Left kidney (tissue), 2 donors: ENCODE results near the gene CNIH3. TPM values are rescaled to one million over a fixed set of nuclear protein-coding genes. Genes with fewer than 3 reads are reported as not detected.

ENCODE experiments used
- DNase-seq: peaks from one replicate; pipeline ENCODE4 v3.0.0-alpha.2; 2013
- polyA plus RNA-seq: library from polyadenylated mRNA; unstranded; fragments of 120-200 nt; gene quantifications from one replicate; pipeline ENCODE4 v1.2.1, GENCODE V29; 2013; ENCODE audit not compliant: insufficient read length

The CNIH3 gene
- polyA plus RNA-seq, 1 donor = 10.5 TPM

GRCh38 chr1:224721000-224721399 is 104.9 kb downstream of the CNIH3 start:
- DNase-seq = no peak

GRCh38 chr1:224722838-224723237 is 106.7 kb downstream of the CNIH3 start:
- DNase-seq = no peak

- DNase-seq = no peak
These were observed 108.4 kb downstream of the CNIH3 start for GRCh38 chr1:224724566-224724965.

- DNase-seq = no peak
These were observed 110.5 kb downstream of the CNIH3 start for GRCh38 chr1:224726441-224727182.

DNA sequence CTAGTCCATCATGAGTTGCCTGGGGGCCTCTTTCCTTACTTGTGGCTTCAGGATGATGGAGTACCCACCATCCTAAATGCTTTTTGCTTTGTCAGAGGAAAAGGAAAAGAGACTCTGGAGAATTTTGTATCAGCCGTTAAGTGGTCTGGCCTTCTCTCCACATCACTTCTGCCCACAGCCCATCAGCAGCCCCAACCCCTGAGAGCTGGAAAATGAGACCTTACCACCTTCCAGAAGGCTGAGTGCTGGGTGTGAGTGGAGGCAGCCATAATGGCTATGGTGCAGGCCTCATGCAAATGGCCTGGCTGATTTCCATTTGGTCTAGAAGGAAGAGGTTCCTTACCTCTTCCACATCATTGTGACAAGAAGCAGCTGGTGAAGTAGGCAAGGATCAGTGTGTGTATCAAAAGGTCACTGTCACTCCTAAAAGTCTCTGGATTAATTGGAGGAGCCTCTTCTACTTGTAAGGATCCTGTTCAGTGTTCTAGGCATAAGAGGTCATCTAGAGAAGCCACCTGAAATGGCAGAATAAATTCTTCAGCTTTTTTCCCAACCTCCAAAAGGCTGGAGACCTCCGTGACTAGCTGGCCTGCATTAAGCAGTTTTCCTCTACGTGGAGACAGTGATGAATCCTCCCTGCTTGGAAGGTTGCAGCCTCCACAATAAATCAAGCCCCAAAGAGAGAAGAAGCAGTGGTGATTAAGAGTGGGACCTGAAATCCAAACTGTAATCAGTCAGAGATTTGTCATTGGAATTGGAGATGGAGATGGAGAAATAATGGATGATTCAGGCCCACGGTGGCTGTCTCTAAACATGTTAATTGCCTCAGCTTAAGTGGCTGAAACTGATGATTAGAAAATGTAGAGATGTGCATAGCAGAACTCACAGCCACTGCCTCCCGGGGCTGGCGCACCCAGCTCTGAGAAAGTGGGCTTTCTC is 111.5 kb downstream of the CNIH3 start:
- DNase-seq = no peak

DNA sequence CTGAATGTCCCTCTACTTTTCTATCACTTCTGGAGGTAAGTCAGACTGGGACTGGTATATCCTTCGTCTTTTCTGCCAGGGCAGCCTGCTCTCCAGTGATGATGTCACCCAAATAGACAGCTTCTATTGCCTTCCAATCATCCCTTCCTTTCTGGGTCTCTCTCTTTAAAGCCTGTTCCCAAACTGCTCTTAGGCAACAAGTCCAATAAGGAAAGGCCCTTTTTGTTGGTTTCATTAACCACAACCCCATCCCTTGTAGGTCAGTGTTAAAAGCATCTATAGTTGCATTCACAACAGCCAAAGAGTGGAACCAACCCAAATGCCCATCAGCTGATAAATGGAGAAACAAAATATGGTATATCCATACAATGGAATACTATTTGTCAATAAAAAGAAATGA is 114.4 kb downstream of the CNIH3 start:
- no peak for DNase-seq

DNA sequence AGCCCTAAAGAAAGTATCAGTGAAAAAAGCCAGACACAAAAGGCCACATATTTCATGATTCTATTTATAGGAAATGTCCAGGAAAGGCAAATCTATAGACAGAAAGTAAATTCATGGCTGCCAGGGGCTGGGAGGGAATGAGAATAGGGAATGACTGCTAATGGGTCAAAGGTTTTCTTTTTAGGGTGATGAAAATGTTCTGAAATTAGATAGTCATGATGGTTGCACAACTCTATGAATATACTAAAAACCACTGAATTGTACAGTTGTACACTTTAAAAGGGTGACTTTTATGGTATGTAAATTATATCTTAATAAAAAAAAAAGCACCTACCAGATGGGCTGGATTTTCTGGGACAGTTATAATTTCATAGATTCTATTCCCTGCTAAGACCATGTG is 114.8 kb downstream of the CNIH3 start:
- DNase-seq = no peak

DNA sequence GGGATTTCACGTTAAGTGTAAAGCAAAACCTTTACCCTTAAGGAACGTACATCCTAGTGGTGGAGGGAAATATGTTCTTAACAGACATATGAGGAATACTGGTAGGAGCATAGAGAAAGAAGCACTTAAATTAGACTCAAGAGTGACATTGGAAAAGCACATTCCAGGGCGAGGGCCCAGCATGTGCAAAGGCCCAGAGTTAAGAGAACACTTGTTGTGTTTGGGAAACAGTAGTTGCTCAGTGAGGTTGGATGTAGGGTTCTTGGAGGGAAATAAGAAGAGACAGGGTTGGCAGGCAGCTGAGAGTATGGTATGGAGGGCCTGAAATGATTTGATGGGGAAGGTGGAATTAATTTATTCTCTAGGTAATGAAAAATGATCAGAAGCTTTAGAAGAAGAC is 115.5 kb downstream of the CNIH3 start:
- no peak for DNase-seq

GRCh38 chr1:224732377-224733026 is 116.4 kb downstream of the CNIH3 start:
- no peak for DNase-seq

DNA sequence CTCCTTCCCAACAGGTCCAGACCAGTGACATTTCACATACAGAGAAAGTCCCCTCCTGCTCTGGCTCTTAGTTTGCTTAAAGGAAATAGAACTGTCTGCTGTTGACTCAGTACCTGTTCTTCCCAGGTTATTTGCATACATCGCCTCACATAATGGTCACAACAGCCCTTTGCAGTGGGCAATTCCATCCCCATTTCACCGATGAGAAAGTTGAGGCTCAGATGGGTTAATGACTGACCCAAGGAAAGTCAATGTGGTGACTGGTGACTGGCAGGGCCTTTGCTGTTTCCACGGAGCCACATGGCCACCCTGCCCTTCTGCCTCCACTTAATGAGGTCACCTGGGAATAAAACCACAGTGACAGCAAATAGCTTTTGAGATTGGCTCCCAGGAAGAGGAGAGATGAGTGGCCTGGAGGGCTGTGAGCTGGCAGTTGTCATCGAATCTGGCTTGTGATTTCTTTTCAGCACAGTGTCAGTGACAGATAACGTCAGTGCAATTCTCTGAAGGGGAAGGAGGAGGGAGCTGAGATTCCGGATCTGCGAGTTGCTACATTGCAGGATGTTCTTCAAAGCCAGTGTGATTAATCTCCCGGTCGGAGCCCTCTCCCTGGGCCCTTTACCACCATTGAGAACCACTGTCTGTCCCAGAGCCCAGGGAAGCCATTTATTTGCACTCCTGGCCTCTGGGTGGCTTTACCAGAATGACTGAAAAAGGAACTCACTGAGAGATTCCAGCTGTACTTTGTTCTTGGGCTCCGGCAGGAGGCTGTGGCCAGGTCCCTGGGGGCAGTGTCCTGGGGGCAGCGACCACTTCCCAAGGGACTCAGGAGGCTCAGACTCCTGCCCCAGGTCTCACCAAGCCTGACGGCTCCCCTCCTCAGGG is 117.2 kb downstream of the CNIH3 start:
- DNase-seq = no peak

DNA sequence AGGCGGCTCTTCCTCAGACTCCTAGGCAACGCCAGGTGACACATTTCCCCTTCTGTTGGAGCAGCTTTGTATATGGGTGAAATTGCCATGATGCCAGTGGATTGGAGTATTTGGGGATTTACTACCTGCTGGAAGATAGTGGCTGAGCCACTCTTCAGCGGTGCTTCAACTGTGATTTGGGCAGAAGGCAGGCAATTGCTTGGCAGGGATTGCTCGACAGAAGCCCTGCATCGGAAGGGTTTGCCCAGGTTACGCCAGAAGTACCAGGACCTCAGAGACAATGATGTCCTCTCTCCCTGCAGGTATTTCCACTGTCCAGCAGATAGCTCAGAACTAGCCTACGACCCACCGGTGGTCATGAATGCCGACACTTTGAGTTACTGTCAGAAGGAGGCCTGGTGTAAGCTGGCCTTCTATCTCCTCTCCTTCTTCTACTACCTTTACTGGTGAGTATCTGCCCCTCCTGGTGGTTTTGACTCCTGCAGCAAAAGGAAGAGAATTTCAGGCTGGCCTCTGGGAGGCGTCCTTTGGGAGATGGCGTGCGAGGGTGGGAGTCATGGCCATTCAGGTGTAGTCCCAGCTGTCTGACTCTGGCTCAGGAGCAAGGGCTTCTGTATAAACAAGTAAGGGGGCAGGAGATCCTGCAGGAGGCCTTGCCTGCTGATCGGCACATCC is 118.3 kb downstream of the CNIH3 start:
- no peak for DNase-seq

DNA sequence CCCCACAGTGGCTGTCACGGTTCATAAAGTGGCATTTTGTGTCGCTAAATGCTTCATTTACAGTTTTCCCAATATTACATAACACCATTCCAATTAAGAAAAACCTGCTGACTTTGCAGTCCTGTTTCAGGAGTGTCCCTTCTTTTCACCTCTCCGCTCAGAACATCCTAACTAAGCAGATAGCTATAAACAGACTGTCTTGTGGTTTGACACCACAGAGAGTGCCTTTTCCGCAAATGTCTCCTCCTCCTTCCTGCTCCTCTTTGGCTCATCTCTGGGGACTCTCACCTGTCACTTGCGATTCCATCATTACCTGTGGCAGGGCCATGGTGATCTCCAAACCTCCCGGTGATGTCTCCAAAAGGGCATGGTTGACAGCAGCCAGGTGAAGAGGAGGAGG is 119.0 kb downstream of the CNIH3 start:
- no peak for DNase-seq

DNA sequence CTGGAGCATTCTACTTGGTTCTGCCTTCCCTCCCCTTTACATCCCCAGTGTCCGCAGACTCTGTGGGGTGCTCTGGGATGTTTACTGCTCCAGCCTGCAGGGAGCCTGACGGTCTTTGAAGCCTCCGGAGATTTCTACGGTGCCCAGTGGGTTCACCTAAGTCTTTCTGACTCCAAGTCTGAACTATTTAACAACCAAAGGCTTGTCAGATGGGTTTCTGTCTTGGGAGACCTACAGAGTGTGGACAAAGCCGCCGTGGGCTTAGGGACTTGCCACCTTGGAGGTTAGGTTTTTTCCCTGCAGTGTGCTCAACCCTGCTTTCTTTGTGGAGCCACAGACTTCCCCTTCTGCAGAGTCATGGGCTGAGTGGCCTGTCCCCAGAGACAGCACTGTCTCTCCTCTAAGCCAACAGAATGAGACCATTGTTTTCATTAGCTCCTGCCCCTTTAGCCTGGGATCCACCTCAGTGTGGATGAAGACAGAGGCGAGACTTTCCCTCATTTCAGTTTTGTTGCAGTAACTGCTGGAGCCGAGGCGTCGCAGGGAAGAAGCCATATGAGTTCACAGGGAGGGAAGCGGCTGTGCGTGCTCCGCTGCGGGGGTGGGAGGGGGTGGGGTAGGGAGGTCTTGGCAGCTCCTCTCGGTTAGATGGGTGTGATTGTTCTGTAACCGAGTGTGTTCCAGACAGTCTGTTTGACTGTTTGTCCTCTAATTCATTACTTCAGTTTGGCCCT is 120.7 kb downstream of the CNIH3 start:
- DNase-seq = no peak

DNA sequence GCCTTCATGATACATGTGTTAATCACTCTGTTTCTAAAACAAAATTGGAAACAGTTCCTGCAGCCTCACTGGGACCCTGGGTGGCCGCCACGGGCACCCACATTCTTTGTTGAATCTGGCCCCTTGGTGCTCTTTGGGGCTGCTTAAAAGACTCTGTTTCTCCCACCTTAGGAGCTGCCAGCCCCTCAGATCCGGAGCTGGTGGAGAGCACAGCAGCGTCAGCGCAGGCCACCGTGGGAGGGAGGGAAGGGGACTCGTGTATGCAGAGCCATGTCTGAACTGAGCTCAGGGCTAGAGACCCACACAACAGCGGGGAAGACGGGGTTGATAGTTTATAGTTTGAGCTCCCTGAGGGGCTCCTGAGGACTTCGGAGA is 121.2 kb downstream of the CNIH3 start:
- no peak for DNase-seq

DNA sequence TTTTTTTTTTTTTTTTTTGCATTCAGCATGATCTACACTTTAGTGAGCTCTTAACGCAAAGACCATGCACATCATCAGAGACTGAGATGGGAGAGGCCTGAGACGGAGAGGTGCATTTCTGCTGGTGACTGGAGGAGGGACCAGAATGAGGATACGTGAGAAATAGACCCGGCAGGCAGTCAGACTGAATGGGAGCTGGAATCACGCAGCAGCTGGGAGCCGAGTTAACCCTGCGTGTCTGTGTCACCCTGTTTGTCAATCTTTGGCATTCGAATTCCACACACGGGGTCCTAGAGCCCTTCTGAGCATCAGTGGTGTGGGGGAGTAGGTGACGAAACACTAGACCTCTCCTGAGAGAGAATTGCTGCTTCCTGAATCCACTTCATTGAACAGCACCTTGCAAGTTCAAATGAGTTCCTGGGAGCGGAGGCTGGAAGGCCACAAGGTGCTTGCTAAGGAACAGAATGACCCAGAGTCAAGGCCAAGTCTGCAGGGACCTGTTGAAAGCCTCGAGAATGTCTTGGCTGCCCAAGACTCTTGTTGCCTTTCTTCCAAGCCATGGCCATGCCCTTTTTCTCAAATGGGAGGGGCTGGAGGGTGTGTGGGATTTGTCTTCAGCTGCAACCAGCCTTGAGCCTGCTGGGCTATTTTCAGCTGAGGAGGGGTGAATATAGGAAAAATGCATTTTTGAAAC is 123.3 kb downstream of the CNIH3 start:
- DNase-seq = no peak

GRCh38 chr1:224739997-224740684 is 124.0 kb downstream of the CNIH3 start:
- DNase-seq = no peak

DNA sequence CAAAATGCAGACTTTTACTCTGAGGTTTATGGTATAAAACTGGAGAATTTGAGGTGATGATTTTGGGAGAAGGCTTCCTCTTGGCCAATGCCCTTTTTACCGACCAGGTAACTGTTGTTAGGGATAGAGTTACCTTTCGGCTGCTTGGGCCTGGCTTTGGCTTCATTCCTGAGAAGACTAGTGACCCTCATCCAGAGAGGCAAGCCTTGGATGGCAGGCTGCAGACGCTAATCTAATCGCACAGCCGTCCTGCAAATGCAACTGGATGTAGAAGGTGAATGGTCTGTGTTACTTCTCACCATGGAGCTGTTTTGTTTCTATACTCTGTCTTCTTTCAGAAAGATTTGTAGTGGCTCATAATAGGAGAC is 124.6 kb downstream of the CNIH3 start:
- no peak for DNase-seq

DNA sequence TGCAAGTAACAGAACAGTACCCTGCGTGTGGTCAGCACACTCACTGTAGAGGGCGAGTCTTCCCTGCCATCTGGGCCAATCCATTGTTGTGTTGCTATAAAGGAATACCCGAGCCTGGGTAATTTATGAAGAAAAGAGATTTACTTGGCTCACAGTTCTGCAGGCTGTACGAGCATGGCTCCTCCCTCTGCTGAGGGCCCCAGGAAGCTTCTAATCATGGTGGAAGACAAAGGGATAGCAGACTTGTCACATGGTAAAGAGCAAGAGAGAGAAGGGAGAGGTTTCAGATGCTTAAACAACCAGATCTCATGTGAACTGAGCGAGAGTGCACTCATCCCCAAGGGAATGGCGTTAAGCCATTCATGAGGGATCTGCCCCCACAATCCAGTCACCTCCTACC is 126.2 kb downstream of the CNIH3 start:
- DNase-seq = no peak

DNA sequence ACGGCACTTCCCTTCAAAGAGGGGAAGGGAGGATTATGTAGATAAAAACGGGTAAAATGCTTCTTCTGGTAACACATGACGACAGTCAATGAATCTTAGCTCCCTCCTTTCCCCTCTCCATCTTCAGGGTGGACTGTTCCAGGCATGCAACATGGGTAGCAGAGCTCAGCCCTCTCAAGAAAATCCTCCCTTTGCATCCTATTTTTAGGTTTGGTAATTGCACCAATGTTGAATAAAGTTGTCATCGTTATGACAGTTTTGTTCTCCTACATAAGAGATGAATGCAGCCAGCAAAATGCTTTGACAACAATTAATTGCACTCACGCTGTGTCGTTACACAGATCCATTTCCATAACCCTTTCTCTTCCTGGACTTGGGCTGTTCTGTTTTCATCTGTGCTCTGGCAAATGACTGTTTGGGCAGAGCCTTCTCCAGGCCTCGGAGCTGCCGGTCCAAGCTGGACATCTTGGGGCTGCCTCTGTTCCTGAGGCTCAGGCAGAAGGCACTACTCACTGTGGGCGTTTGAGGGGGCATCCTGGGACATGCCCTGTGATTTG is 127.6 kb downstream of the CNIH3 start:
- DNase-seq = no peak
